GM10248 (cell line): ENCODE data around the gene VASN.

Experiments used
- CTCF ChIA-PET: fragments of 300-600 bp; sonication (Branson Sonifier 250); formaldehyde crosslinking; extraction: SDS; loops from one replicate; lab custom pipeline; 2021; ENCODE audit warnings: antibody characterized with exemption; lab: Yijun Ruan, JAX
- POLR2A ChIA-PET: fragments of 350-650 bp; sonication (Branson Sonifier 250); formaldehyde crosslinking; extraction: SDS; loops from one replicate; lab custom pipeline; 2020; ENCODE audit warnings: antibody characterized with exemption; lab: Yijun Ruan, JAX
- DNase-seq: peaks from one replicate; pipeline ENCODE4 v3.0.0; 2012; ENCODE audit errors: extremely low spot score
- CTCF ChIP-seq: IDR thresholded peaks from 2 replicates; pipeline ENCODE4 v1.5.1; 2012; ENCODE audit warnings: mild to moderate bottlenecking, low read depth; ENCODE audit errors: extremely low read depth, missing control alignments, control extremely low read depth

The VASN gene

GRCh38 chr16:4371357-4372000 lies at the start of gene VASN:
TSS of gene VASN (plus strand) at chr16:4371848. CDS start at chr16:4380878, 9,030 bp downstream.
- ChIA-PET POLR2A (no interaction called here), CTCF (interaction anchor here (1.2 to 2.6 kb wide), 2 partner anchors 32 to 118 kb away, joined by 3 to 16 read pairs; no protein-coding TSS in a partner anchor)
- TF ChIP-seq CTCF, result no peak
- DNase-seq, result peak; percentile 91

- ChIA-PET CTCF (interaction anchor here (1.2 to 17.8 kb wide), 3 partner anchors 13 to 68 kb away, joined by 4 to 201 read pairs (median 4); no protein-coding TSS in a partner anchor), POLR2A (no interaction called here)
- TF ChIP-seq CTCF, result no peak
- DNase-seq, result no peak
Measured at GRCh38 chr16:4322121-4323052, 49.3 kb upstream of the VASN start.

GRCh38 chr16:4323071-4323844 lies 48.4 kb upstream of the VASN start:
- ChIA-PET CTCF (interaction anchor here (0.7 to 17.8 kb wide), 4 partner anchors 14 to 69 kb away, joined by 3 to 201 read pairs (median 4); no protein-coding TSS in a partner anchor), POLR2A (no interaction called here)
- no peak for DNase-seq
- no peak for TF ChIP-seq CTCF

GRCh38 chr16:4323845-4324488 lies 47.7 kb upstream of the VASN start:
- ChIA-PET POLR2A (no interaction called here), CTCF (interaction anchor here (0.7 to 17.8 kb wide), 3 partner anchors 15 to 70 kb away, joined by 3 to 201 read pairs (median 4); no protein-coding TSS in a partner anchor)
- TF ChIP-seq CTCF, result no peak

GRCh38 chr16:4324492-4325252 lies 47.0 kb upstream of the VASN start:
- no peak for TF ChIP-seq CTCF
- ChIA-PET POLR2A (no interaction called here), CTCF (interaction anchor here (1.6 to 17.8 kb wide), 3 partner anchors 16 to 71 kb away, joined by 4 to 201 read pairs (median 86); no protein-coding TSS in a partner anchor)
- DNase-seq, result no peak

More at GRCh38 chr16:4323845-4324488, 47.7 kb upstream of the VASN start:
- no peak for DNase-seq
